Prostate gland (tissue), 2 donors: ENCODE measurements around the gene MRPS6.

ENCODE experiments used
- POLR2A ChIP-seq: fragments of 450-650 bp; IDR thresholded peaks from one replicate; pipeline ENCODE4 v1.6.1; 2016; ENCODE audit warnings: antibody characterized with exemption, mild to moderate bottlenecking
- TF ChIP-seq, protein P1 (sequence below), 4 experiments: fragments of 200-600 bp in 2 of 4; fragments of 450-650 bp in 2 of 4; sonication (generic) in 2 of 4; IDR thresholded peaks; 1 replicate in 3 of 4; 2 replicates in 1 of 4; pipeline ENCODE4 v1.5.1; 2016 to 2019; ENCODE audit warnings: antibody characterized with exemption in 4 of 4, mild to moderate bottlenecking in 2 of 4, moderate library complexity in 2 of 4

DNA sequence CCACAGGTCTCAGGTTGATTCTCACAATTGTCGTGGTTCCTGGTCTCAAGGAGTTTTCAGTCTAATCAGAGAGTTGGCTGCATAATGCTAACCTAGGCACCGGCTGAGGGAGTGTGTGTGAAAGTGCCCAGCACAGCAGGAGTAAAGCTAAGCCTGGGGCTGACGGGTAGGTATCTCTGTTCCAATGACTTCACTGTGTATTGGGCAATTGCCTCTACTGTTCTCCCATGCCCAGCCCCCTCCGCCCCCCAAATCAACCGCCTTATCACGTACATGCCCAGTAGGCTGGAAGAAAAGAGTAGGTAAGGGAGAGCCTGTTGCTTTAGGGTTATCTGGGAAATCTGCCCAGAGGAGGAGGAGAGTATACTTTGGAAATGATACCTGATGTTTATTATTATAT, 54.7 kb downstream of the MRPS6 start:
- TF ChIP-seq, protein P1, sequence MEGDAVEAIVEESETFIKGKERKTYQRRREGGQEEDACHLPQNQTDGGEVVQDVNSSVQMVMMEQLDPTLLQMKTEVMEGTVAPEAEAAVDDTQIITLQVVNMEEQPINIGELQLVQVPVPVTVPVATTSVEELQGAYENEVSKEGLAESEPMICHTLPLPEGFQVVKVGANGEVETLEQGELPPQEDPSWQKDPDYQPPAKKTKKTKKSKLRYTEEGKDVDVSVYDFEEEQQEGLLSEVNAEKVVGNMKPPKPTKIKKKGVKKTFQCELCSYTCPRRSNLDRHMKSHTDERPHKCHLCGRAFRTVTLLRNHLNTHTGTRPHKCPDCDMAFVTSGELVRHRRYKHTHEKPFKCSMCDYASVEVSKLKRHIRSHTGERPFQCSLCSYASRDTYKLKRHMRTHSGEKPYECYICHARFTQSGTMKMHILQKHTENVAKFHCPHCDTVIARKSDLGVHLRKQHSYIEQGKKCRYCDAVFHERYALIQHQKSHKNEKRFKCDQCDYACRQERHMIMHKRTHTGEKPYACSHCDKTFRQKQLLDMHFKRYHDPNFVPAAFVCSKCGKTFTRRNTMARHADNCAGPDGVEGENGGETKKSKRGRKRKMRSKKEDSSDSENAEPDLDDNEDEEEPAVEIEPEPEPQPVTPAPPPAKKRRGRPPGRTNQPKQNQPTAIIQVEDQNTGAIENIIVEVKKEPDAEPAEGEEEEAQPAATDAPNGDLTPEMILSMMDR (IDR thresholded peaks at IDR 0.05) = no peak
- TF ChIP-seq POLR2A = no peak
